HepG2 (cell line): Measurements from ENCODE around the gene CDC42EP5. TPM values are rescaled to one million over a fixed set of nuclear protein-coding genes. Genes with fewer than 3 reads are reported as not detected.

ENCODE experiments used
- ADNP ChIP-seq: sonication (generic); formaldehyde crosslinking; IDR thresholded peaks from 2 replicates; pipeline ENCODE4 v1.4.0; 2020; ENCODE audit warnings: missing genetic modification reagents
- ARNT ChIP-seq: fragments of 450-650 bp; IDR thresholded peaks from 2 replicates; pipeline ENCODE4 v1.6.1; 2017
- ATRX ChIP-seq: sonication (generic); formaldehyde crosslinking; IDR thresholded peaks from 2 replicates; pipeline ENCODE4 v1.4.0; 2020; ENCODE audit warnings: missing genetic modification reagents, borderline replicate concordance
- E2F1 ChIP-seq: sonication (generic); formaldehyde crosslinking; IDR thresholded peaks from 2 replicates; pipeline ENCODE4 v1.5.0; 2020; ENCODE audit warnings: missing genetic modification reagents
- HIC2 ChIP-seq: sonication (generic); formaldehyde crosslinking; IDR thresholded peaks from 2 replicates; pipeline ENCODE4 v1.9.0; 2022; ENCODE audit warnings: low read depth, missing genetic modification reagents
- MED13 ChIP-seq: sonication (generic); formaldehyde crosslinking; IDR thresholded peaks from 2 replicates; pipeline ENCODE4 v1.5.0; 2020; ENCODE audit warnings: missing genetic modification reagents
- MED8 ChIP-seq: sonication (generic); formaldehyde crosslinking; IDR thresholded peaks from 2 replicates; pipeline ENCODE4 v1.8.1; 2023; ENCODE audit warnings: mild to moderate bottlenecking, missing genetic modification reagents; ENCODE audit not compliant: insufficient replicate concordance
- PATZ1 ChIP-seq: sonication (generic); formaldehyde crosslinking; IDR thresholded peaks from 2 replicates; pipeline ENCODE4 v1.4.0; 2020; ENCODE audit warnings: missing genetic modification reagents
- PITX1 ChIP-seq: sonication (generic); formaldehyde crosslinking; IDR thresholded peaks from 2 replicates; pipeline ENCODE4 v1.5.1; 2020; ENCODE audit warnings: mild to moderate bottlenecking, missing genetic modification reagents
- RCOR2 ChIP-seq: IDR thresholded peaks from 2 replicates; pipeline ENCODE4 v1.6.1; 2016; ENCODE audit warnings: missing biosample characterization, missing genetic modification reagents
- REST ChIP-seq, 2 experiments: IDR thresholded peaks; 2 replicates each; pipeline ENCODE4 v1.6.1; 2011 to 2012; ENCODE audit warnings: low read length in 2 of 2, borderline replicate concordance in 1 of 2, low read depth in 1 of 2, mild to moderate bottlenecking in 1 of 2, moderate library complexity in 1 of 2
- ZBTB49 ChIP-seq: sonication (generic); formaldehyde crosslinking; IDR thresholded peaks from 2 replicates; pipeline ENCODE4 v1.4.0; 2020; ENCODE audit warnings: missing genetic modification reagents, borderline replicate concordance
- ZFP36L2 ChIP-seq: sonication (generic); formaldehyde crosslinking; IDR thresholded peaks from 2 replicates; pipeline ENCODE4 v1.4.0; 2020; ENCODE audit warnings: missing genetic modification reagents
- ZMAT5 ChIP-seq: sonication (generic); formaldehyde crosslinking; IDR thresholded peaks from 2 replicates; pipeline ENCODE4 v1.5.0; 2020; ENCODE audit warnings: mild to moderate bottlenecking, low read depth, missing genetic modification reagents, borderline replicate concordance
- ZNF431 ChIP-seq: sonication (generic); formaldehyde crosslinking; IDR thresholded peaks from 2 replicates; pipeline ENCODE4 v1.9.0; 2022; ENCODE audit warnings: missing genetic modification reagents, low read depth, mild to moderate bottlenecking, borderline replicate concordance
- ZNF496 ChIP-seq: sonication (generic); formaldehyde crosslinking; IDR thresholded peaks from 2 replicates; pipeline ENCODE4 v1.8.1; 2023; ENCODE audit warnings: mild to moderate bottlenecking, moderate library complexity, missing genetic modification reagents; ENCODE audit not compliant: insufficient replicate concordance
- ZNF615 ChIP-seq: sonication (generic); formaldehyde crosslinking; IDR thresholded peaks from 2 replicates; pipeline ENCODE4 v1.5.0; 2020; ENCODE audit warnings: mild to moderate bottlenecking, missing genetic modification reagents, borderline replicate concordance
- polyA plus RNA-seq, 8 experiments: library from polyadenylated mRNA; depleted of rRNA in 3 of 8; stranded (reverse) in 7 of 8; unstranded in 1 of 8; fragments of >200 nt; fragmentation: Illumina TruSeq in 4 of 8; extraction: Trizol in 4 of 8; gene quantifications; 2 replicates each; pipeline versions ENCODE4 v1.2.1 to v1.2.3, GENCODE V29; 2011 to 2016; ENCODE audit warnings: low read depth in 4 of 8, missing spikeins in 1 of 8, mixed read lengths in 1 of 8; ENCODE audit not compliant: insufficient read depth in 1 of 8
- total RNA-seq, 5 experiments: library from RNA; depleted of rRNA; stranded (reverse); fragments of >200 nt; fragmentation: Illumina TruSeq; extraction: Trizol; gene quantifications; 2 replicates each; pipeline ENCODE4 v1.2.3, GENCODE V29; 2016; ENCODE audit warnings: low read depth in 1 of 5

CDC42EP5 gene
- total and polyA plus RNA-seq, 2 of the 13 experiments (the other 11 are each of a cell fraction or from before 2014, with no cell fraction given) = 0.41 to 1.6 TPM

GRCh38 chr19:54420383-54421168 lies 52.5 kb downstream of the CDC42EP5 start (continued):
- peak; percentile 98 for TF ChIP-seq PATZ1 (CRISPR knock-in tag)
- no peak for TF ChIP-seq ZNF615 (CRISPR knock-in tag)
- TF ChIP-seq ADNP (CRISPR knock-in tag) = no peak
- TF ChIP-seq MED8 (CRISPR knock-in tag) = no peak
- TF ChIP-seq ARNT = no peak
- TF ChIP-seq ZFP36L2 (CRISPR knock-in tag) = no peak
- TF ChIP-seq RCOR2 (CRISPR knock-in tag) = no peak
- no peak for TF ChIP-seq ZBTB49 (CRISPR knock-in tag)
- no peak for TF ChIP-seq ATRX (CRISPR knock-in tag)
- TF ChIP-seq REST (IDR thresholded peaks at IDR 0.05; ENCODE audit: borderline replicate concordance in 1 of 2, low read depth in 1 of 2, low read length in 2 of 2) = no peak
- no peak for TF ChIP-seq ZNF431
- no peak for TF ChIP-seq E2F1 (CRISPR knock-in tag)
- no peak for TF ChIP-seq ZNF496 (CRISPR knock-in tag)
- no peak for TF ChIP-seq ZMAT5 (CRISPR knock-in tag)
- TF ChIP-seq PITX1 (CRISPR knock-in tag) = peak; percentile 55; the same call in 1 of the 2 replicates
- TF ChIP-seq MED13 (CRISPR knock-in tag) = no peak
- TF ChIP-seq HIC2 (CRISPR knock-in tag) = peak; percentile 18; the same call in 1 of the 2 replicates
